Measurements from ENCODE around the gene HSPB1. TPM values are rescaled to one million over a fixed set of nuclear protein-coding genes. Genes with fewer than 3 reads are reported as not detected.

The HSPB1 gene
- total RNA-seq, 1 experiment from 2014 or later = 422 TPM

DNA sequence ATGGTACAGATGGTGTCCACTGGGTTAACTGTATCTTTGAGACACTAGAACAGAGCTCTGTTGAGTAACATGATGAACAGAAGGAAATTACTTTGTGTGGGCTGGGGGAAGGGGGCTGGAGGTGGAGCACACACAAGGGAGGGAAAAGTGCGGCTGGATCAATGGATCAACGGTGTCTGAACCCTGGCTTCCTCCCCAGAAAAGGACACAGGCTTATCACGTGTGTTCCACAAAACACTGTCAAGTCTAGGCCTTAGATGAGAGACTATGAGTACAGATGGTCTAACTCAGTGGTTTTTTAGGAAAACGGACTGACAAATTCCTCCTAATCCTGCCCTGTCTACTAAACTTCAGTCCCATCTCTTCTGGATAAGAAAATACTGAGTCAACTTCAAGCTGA is 27.8 kb downstream of the HSPB1 start:
- Histone ChIP-seq H3K36me3 (ENCODE audit: control insufficient read depth, insufficient read depth, low read length) (peaks cover 36% of the 10 kb centered on the region), H3K4me3 (ENCODE audit: low read depth in 2 of 2, low read length in 2 of 2) (no peak overlapping the region), H3K4me1 (ENCODE audit: control insufficient read depth, insufficient read depth, low read length) (peaks cover 23% of the 10 kb centered on the region), H3K27ac (ENCODE audit: low read length) (no peak overlapping the region), H3K27me3 (ENCODE audit: control insufficient read depth, insufficient read depth, low read length) (no peaks in the 10 kb centered on the region), H3K9me3 (ENCODE audit: control insufficient read depth, insufficient read depth, low read depth, low read length) (no peaks in the 10 kb centered on the region)
- ATAC-seq (no peak), DNase-seq (ENCODE audit: low read depth, low spot score) (no peak)
- TF ChIP-seq POLR2AphosphoS5 (IDR thresholded peaks at IDR 0.05; ENCODE audit: low read depth, low read length) (no peak), CTCF (IDR thresholded peaks at IDR 0.05) (no peak), REST (IDR thresholded peaks at IDR 0.05; ENCODE audit: insufficient read depth in 1 of 2, low read depth in 2 of 2, low read length in 1 of 2) (no peak), TCF7L2 (IDR thresholded peaks at IDR 0.05; ENCODE audit: low read depth, low read length) (no peak), SIN3A (IDR thresholded peaks at IDR 0.05; ENCODE audit: borderline replicate concordance, insufficient read depth, low read depth, low read length) (no peak)
- ChIA-PET POLR2A (no interaction called here), CTCF (no interaction called here)
- intact Hi-C loops (cut with micrococcal nuclease; ENCODE audit: unreplicated experiment) = no loop called here
- BruUV-seq (replicated peaks) = no TSS peak
- in situ Hi-C loops (cut with HindIII; ENCODE audit: low pct_unique_long_range_greater_than_20kb, low sequenced_read_pairs) = no loop called here

DNA sequence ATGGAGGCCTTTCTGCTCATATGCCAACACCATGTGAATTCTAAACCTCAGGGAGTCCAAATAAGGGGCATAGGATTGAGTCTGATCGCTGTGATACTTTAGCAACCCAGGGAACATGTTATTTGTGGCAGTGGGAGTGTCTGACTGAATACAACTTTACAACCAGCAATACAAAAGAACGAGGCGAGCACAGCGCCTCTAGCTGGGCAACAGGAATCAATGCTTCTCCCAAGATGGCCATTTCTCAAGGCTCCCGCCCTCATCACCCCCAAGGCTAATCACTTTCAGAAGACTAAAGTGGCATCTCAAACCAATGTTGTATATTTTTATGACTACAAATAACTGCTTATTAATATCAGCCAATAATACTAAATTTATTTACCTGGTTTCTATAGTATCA is 28.2 kb downstream of the HSPB1 start:
- Histone ChIP-seq H3K9me3 (ENCODE audit: control insufficient read depth, insufficient read depth, low read depth, low read length) (no peaks in the 10 kb centered on the region), H3K27me3 (ENCODE audit: control insufficient read depth, insufficient read depth, low read length) (no peaks in the 10 kb centered on the region), H3K36me3 (ENCODE audit: control insufficient read depth, insufficient read depth, low read length) (peaks cover 36% of the 10 kb centered on the region), H3K27ac (ENCODE audit: low read length) (no peak overlapping the region), H3K4me1 (ENCODE audit: control insufficient read depth, insufficient read depth, low read length) (peaks cover 23% of the 10 kb centered on the region), H3K4me3 (ENCODE audit: low read depth in 2 of 2, low read length in 2 of 2) (no peak overlapping the region)
- intact Hi-C loops (cut with micrococcal nuclease; ENCODE audit: unreplicated experiment) = no loop called here
- BruUV-seq (replicated peaks) = no TSS peak
- in situ Hi-C loops (cut with HindIII; ENCODE audit: low pct_unique_long_range_greater_than_20kb, low sequenced_read_pairs) = no loop called here
- ATAC-seq (no peak), DNase-seq (ENCODE audit: low read depth, low spot score) (no peak)
- ChIA-PET CTCF (interaction anchor here (0.6 kb wide), 1 partner anchor 14 kb away, joined by 3 read pairs; no protein-coding TSS in a partner anchor), POLR2A (no interaction called here)
- TF ChIP-seq REST (IDR thresholded peaks at IDR 0.05; ENCODE audit: insufficient read depth in 1 of 2, low read depth in 2 of 2, low read length in 1 of 2) (no peak), TCF7L2 (IDR thresholded peaks at IDR 0.05; ENCODE audit: low read depth, low read length) (no peak), POLR2AphosphoS5 (IDR thresholded peaks at IDR 0.05; ENCODE audit: low read depth, low read length) (no peak), SIN3A (IDR thresholded peaks at IDR 0.05; ENCODE audit: borderline replicate concordance, insufficient read depth, low read depth, low read length) (no peak), CTCF (IDR thresholded peaks at IDR 0.05) (no peak; the same call in 1 of the 2 replicates)

All from Panc1 (cell line).